ENCODE data around the gene C11orf21. TPM values are rescaled to one million over a fixed set of nuclear protein-coding genes. Genes with fewer than 3 reads are reported as not detected.

C11orf21 gene
- total RNA-seq, 4 donors from 2014 or later: 0.39 to 2.4 (median 1.1) TPM

GRCh38 chr11:2310073-2310785 is 8.5 kb upstream of the C11orf21 start:
- 71% methylated on average over 13 to 14 of the region's 16 CpGs for WGBS, 2 donors
- H3K4me3 ChIP-seq: no peak overlapping the region
- peaks cover 0 to 78% (median 62%) of the 10 kb centered on the region in 4 donors for H3K4me1 ChIP-seq
- TF ChIP-seq CTCF (IDR thresholded peaks at IDR 0.05) (no peak), EP300 (IDR thresholded peaks at IDR 0.05) (no peak), POLR2A (IDR thresholded peaks at IDR 0.05) (no peak)
- no peak for DNase-seq (ENCODE audit: low spot score in 2 of 2)
- peak overlapping the region in 3 of 4 donors; percentile 26 to 96 (median 88) for H3K27ac ChIP-seq
- H3K27me3 ChIP-seq: no peaks in the 10 kb centered on the region
- H3K36me3 ChIP-seq: no peaks in the 10 kb centered on the region
- H3K9me3 ChIP-seq: no peaks in the 10 kb centered on the region

- WGBS, 2 donors: 66 to 75% methylated on average over 11 to 14 of the region's 19 CpGs
- TF ChIP-seq POLR2A (IDR thresholded peaks at IDR 0.05) (no peak), EP300 (IDR thresholded peaks at IDR 0.05) (no peak), CTCF (IDR thresholded peaks at IDR 0.05) (no peak)
- Histone ChIP-seq H3K36me3 (no peaks in the 10 kb centered on the region), H3K27ac (peak overlapping the region in 2 of 4 donors; percentile 88 to 96), H3K4me1 (peaks cover 0 to 78% (median 64%) of the 10 kb centered on the region in 4 donors), H3K4me3 (no peak overlapping the region), H3K9me3 (no peaks in the 10 kb centered on the region), H3K27me3 (no peaks in the 10 kb centered on the region)
- no peak for DNase-seq (ENCODE audit: low spot score in 2 of 2)
Observed at GRCh38 chr11:2309251-2310072, 7.7 kb upstream of the C11orf21 start.

- no peaks in the 10 kb centered on the region for H3K36me3 ChIP-seq
- 93 to 96% methylated on average over 4 of the region's 7 CpGs for WGBS, 2 donors
- DNase-seq (ENCODE audit: low spot score in 2 of 2): no peak
- no peaks in the 10 kb centered on the region for H3K9me3 ChIP-seq
- H3K4me3 ChIP-seq: no peak overlapping the region
- no peaks in the 10 kb centered on the region for H3K27me3 ChIP-seq
- peaks cover 0 to 78% (median 60%) of the 10 kb centered on the region in 4 donors for H3K4me1 ChIP-seq
- peak overlapping the region in 2 of 4 donors; percentile 88 to 96 for H3K27ac ChIP-seq
- TF ChIP-seq CTCF (IDR thresholded peaks at IDR 0.05) (no peak), POLR2A (IDR thresholded peaks at IDR 0.05) (no peak), EP300 (IDR thresholded peaks at IDR 0.05) (no peak)
Observed at GRCh38 chr11:2308713-2309112, 7.0 kb upstream of the C11orf21 start.

- no peaks in the 10 kb centered on the region for H3K36me3 ChIP-seq
- no peak for DNase-seq (ENCODE audit: low spot score in 2 of 2)
- H3K27me3 ChIP-seq: no peaks in the 10 kb centered on the region
- peak overlapping the region; percentile 70 to 93 (median 90) for H3K27ac ChIP-seq
- 70 to 85% methylated on average over 19 to 22 of the region's 23 CpGs for WGBS, 2 donors
- no peak overlapping the region for H3K4me3 ChIP-seq
- H3K9me3 ChIP-seq: no peaks in the 10 kb centered on the region
- TF ChIP-seq EP300 (IDR thresholded peaks at IDR 0.05): no peak
- no peak for TF ChIP-seq CTCF (IDR thresholded peaks at IDR 0.05)
- no peak for TF ChIP-seq POLR2A (IDR thresholded peaks at IDR 0.05)
- peaks cover 0 to 78% (median 59%) of the 10 kb centered on the region in 4 donors for H3K4me1 ChIP-seq
Observed at GRCh38 chr11:2307501-2308331, 6.0 kb upstream of the C11orf21 start.
